HG02623 (cell line): ENCODE measurements around the gene GRIA3.

Source experiments
- ATAC-seq: cut with Tn5 transposase; IDR thresholded peaks from one replicate; pipeline ENCODE4 v1.9.1; 2021; ENCODE audit warnings: moderate library complexity; ENCODE audit not compliant: unreplicated experiment

The GRIA3 gene

DNA sequence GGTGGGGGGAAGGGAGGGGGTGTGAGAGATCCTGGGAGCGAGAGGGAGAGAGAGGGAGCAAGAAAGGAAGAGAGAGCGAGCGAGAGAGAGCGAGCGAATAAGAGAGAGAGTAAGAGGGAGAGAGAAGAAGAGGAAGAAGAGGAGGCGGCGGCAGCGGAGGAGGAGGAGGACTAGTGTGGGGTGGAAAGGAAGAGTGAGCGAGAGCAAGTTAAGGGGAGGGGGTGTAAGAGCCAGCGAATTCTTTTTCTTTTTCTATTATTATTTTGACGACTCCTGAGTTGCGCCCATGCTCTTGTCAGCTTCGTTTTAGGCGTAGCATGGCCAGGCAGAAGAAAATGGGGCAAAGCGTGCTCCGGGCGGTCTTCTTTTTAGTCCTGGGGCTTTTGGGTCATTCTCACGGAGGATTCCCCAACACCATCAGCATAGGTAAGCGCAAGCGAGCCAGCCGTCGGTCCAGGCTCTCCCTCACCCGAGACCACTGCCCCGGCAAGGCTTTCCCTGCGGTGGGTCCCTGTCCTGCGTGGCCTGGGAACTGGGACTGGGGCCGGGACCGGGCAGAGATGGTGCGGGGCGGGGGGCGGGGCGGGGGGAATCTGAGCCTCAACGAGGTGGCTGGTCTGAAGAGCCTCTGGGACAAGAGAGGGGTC is at the start of gene GRIA3:
TSS of gene GRIA3 (plus strand) at position 60 of the 647 bp plus-strand sequence. CDS start at position 318, 258 bp downstream.
- no peak for ATAC-seq

DNA sequence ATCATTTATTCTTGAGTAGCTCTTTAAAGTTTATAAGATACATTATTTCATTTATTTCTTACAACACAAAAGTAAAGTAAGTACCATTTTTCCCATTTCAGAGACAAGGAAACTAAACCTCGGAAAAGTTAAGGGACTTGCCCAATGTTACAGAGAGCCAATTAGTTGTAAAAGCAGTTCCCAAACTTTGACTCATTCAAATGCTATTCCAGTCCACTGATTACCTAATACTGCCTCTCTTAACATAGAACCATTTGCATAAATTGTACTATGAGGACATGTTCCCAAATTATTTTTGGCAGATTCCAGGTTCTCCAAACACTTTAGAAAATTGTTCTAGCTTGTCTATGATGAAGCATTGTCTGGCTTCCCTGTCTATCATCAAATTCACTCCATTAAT is 45.6 kb upstream of the GRIA3 start:
- no peak for ATAC-seq

DNA sequence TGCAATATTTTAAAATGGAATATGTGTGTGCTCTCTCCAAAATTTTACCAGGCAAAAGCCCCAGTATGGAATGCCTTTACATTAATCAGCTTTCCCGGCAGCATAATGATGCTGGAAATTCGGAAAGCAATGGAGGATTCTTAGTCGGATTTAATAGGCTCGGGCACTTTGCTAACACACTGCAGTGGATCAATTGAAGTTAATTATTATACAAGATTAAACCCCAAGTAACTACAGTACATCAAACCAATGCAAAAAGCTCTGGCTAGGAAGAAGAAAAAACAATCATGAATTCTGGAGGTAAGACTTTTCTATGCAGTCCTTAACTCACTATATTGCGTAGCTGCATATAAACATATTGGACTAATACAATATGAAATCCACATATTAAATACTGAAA is 43.6 kb upstream of the GRIA3 start:
- no peak for ATAC-seq

DNA sequence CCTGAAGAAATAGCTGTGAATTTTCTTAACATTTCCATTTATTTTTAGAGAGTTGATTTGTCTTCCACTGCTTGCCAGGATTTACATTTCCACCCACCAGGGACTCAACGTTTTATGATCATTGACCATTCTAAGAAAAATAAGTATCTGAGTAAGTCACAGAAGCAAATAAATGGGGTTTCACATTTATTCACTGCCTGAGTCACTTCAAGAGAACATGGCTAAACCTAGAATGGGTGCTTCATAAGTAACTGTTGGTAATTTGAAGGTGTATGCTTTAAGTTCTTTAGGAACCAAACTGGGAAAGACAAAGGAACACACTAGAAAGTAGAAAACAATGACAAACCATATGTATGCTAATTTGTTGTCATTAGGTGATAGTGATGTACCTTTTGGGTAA is 43.2 kb upstream of the GRIA3 start:
- ATAC-seq: no peak

DNA sequence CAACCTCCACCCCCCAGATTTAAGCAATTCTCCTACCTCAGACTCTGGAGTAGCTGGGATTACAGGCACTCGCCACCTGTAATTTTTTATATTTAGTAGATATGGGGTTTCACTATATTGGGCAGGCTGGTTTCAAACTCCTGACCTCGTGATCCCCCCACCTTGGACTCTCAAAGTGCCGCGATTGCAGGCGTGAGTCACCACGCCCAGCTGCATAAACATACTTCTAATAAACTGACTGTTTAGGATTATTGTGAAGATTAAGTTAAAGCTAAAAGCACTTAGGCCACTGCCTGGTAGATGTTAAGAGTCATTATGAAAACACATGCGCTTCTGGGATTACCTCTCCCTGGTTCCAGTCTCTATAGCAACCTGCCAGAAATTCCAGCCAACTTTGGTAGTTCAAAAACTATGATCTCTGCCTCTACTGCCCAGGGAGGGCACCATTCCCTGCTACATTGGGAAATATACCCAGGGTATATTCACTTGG is 30.2 kb upstream of the GRIA3 start:
- no peak for ATAC-seq

DNA sequence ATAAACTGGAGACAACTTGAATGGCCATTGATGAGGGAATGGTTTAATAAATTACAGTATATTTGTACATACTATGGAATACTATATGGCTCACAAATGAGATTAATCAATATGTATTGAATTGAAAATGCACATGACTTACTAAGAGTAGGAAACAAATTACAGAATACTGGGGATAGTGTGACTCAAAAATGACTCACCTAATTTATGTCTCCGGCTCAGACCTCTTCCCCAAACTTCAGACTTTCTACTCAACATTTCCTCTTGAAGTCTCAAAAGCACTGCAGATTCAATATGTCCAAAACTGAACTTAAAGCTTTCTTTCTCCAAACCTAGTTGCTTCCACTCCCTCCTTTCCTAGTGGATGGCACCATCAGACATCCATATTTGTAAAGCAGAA is 28.8 kb upstream of the GRIA3 start:
- no peak for ATAC-seq

DNA sequence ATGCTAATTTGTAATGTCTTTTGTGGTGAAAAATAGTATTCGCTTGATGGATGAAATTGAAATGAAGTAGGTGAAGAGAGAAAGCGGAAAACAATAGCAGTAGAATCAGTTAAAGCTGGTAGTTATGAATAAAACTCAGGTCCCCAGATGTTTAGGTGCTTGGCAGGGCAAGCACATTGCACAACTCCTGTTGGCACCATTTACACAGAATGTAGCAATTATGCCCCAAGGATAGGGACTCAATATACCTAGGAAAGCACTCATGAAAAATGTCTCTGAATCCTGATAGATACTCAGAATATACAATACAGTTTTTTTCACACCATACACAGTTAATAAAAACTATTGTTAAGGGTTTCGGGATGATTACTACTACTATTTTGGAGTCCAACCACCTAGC is 26.5 kb upstream of the GRIA3 start:
- ATAC-seq: no peak

DNA sequence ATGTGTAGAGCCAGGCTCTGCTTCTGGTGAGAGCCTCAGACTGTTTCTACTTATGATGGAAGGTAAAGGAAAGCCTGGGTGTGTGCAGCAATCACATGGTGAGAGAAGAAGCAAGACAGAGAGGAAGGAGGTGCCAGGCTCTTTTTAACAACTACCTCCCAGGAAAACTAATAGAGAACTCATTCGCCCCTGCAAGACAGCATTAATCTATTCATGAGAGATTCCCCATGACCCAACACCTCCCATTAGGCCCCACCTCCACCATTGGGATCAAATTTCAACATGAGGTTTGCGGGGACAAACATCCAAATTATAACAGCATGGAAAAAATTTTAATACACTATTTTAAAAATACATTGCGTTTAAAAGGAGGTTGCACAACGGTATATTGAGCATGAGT is 24.7 kb upstream of the GRIA3 start:
- ATAC-seq: no peak

DNA sequence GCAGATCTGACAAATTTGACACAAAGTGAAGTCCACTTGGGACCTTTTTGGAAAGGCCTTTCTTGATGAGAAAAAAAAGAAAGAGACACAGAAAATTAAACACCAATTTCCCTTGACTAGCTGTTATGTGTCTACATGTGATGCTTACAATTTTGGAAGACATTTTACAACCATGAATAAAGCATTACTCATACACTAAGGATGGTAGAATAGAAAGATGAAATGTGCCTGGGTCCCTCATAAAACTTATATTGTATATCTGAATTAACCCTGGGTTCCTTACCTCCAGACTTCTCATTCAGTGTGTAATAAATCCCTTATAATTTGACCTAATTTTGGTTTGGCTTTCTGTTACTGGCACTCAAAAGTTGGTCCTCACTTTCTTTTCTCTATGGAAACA is 16.5 kb upstream of the GRIA3 start:
- no peak for ATAC-seq

DNA sequence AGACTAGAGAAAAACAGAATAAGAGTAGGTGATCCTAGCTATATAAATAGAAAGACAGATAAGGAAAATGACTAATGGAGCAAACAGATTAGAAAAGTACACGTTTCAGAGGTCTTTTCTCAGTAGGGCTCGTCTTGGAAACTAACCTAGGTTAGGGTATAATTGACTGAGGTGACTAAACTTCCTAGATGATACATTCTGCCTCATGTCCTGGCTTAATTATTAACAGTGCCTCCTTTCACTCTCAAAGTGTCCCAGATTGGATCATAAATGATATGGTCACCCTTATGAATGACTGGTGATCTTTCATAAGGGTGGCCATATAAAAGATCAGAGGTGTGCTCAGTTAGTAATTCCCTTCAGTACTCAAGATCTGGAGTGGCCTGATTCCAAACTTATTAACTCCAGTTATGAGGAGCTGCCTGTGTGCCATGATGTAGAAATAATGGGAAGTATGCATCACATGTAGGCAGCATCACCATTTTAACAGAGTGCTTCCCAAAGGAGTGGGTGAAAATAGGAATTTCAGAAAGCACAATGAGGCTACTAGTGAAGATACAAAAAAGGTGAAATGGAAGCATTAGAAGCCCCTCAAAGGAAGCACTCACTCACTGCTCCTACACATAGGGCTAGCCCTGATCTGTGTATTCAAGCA is 14.7 kb upstream of the GRIA3 start:
- no peak for ATAC-seq

DNA sequence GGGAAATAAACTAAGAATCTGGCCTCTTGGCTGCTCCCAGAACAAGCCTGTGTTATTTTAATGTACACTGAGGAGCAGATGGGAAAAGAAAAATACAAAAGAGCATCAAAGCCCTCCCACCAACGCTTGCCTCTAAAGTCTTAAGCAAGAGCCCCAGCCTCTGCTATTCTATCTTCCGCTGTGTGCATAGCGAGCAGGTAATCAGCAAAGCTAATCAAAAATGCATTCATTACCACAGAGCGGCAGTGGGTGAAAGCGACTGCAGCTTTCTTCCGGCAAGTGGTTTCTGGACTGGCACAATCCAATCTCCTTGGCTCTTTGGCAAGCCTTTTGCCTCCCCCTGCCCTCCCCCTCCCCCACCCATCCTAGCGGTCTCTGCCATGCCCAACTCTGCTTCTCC is 13.5 kb upstream of the GRIA3 start:
- no peak for ATAC-seq

DNA sequence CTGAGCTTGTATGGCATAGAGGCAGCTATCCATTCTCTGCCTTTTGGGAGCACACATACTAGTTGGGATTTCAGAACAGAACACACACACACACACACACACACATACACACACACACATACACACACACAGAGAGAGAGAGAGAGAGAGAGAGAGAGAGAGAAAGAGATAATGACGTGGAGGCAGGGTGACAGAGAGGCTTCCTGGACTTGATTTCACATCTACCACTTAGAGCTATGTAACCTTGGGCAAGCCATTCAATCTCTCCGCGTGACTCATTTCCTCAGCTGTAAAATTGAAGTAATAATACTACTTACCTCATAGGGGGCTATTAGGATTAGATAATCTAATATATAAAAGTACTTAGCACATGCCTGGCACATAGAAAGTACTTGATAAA is 12.3 kb upstream of the GRIA3 start:
- ATAC-seq: no peak

DNA sequence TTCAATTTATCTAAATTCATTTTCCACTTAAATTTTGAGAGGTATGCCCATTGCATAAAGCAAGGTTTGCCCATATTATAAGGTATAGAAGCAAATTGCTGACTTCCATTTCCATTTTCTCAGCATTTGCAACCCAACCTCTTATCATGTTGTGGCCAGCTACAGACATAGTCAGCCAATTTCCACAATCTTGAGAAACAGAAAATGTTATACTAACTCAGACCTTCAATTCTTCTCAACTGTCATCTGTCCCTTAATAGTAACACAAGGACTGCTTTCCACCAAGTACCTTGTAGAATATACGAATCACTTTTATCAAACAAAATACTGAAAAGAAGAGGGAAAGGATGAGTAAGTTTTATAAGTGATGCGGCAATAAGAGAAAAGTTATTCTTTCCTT is 11.2 kb upstream of the GRIA3 start:
- no peak for ATAC-seq

DNA sequence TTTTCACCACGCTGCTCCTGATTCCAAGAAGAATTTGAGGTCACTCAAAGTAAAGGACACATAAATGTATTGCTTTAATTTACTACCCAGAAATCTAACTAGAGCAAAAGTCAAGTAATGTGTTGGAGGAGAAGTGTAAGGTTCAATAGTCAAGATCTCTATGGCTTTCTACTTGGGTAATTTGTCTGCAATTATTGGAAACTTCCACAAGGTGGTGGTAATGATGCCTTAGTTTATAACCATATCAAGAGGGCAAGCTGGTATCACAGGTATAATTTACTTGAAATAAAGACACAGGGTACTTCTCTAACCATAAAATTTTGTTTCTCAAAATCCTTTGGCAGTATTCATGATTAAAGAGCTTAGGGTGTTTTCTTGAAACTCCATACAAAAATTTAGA is 10.2 kb upstream of the GRIA3 start:
- ATAC-seq: no peak

DNA sequence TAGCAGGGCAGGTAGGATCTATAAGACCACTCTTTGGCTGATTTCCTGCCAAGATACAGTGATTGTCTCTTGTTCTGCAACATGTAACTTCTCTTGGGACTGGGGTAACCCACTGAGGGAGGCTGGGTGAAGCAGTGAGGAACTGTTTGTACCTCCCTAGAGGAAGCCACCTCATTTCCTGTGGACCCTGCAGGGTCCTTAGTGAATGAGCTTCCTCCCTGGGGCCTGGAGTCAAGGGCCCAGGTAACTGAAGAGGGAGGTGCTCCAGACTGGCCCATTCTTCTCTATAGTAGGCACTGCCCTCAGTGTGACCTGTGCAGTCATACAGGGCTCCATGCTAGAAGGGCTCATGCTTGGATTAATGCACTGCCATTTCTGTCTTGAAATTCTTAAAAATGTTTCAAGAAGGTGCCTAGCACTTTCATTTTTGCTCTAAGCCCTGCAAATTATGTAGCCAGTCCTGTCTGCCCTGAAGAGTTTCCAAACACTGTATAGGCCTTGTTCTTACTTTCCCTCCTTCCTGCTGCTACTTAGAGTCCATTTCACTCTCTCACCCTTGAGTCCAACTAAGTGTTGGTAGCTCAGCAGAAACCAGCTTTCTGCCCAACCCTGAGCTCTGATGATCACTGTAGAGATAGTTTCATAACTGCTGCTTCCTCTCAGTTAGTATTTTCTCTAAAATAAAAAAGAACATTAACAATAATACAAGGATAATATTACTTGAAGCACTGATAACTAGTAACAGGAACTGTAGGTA is 8.5 kb upstream of the GRIA3 start:
- no peak for ATAC-seq

DNA sequence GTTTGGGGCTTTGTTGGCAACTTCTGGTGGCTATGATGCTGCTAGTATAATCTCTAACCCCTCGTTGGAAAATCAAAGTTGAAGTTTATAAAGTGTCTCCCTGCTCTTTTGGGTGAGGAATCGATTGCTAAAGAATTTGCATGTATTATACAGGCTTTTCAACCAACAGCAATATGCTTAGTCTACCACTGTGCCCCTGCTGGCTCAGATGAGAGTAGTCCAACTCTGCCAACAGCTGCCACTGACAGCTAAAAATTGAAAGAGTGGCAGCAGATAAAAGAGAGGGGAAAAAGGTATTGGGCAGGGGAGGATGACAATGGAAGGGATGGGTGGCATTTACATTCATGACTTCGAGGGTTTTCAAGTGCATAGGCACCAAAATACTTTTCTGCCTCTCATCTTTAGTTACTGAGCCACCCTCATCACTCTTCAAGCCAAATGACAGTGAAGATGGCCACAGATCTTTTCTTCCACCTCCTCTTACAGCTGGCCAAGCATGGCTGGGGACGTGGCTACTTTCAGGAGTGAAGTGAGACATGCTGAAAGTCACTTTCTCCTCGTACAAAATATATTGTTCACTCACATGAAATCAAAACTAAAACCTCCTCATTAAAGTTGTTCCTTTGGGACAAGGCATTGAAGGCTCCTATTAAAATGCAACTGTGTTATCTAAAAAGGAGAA is 2.7 kb upstream of the GRIA3 start:
- no peak for ATAC-seq

DNA sequence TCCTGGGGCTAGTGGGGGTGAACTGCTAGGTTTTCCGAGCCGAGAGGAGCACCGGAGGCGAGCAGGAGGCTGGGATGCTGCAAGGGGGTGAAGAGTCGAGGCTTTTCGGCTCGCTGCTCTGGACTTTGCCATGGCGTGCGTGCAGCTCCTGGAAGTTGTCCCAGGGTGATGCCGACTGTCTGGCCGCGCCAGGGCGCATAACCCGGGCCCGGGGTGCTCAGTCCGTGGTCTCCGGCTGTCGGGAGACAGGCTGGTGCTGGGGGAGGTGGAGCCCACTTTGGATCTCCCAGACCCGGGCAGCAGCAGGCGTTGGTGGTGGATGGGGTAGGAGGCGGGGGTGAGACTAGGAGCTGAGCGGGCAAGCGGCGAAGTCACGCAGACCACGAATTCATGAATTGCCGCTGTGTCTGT is 793 bp downstream of the GRIA3 start:
- no peak for ATAC-seq

DNA sequence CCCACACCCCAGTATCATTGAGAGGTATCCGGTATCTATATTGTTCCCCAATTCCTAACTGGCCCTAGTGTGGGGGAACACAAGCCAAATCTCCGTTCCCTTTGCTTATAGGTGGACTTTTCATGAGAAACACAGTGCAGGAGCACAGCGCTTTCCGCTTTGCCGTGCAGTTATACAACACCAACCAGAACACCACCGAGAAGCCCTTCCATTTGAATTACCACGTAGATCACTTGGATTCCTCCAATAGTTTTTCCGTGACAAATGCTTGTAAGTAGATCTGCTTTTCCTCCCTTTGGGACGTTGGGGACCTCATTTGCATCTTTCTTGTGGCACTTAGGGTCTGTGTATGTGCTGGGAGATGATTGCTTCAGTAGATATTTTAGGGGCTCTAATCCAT is 1.6 kb downstream of the GRIA3 start:
- no peak for ATAC-seq

DNA sequence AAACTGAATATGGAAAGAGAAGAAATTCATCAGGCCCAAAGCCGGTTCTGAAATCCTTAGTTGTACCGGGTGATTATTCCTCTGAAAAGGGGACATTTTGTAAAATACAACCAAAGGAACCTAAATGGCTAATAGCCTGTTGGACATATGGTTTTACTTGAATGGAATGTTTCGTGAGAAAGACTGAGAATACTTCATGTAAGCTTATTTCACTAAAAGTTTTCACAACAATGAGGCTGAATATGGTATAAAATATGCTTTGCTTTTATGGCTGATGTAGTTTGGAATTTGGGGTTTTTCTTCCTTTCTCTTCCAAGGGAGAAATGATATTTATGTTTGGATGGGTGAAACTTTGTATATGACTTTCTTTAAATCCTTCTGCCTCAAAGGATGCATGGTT is 2.7 kb downstream of the GRIA3 start:
- no peak for ATAC-seq

DNA sequence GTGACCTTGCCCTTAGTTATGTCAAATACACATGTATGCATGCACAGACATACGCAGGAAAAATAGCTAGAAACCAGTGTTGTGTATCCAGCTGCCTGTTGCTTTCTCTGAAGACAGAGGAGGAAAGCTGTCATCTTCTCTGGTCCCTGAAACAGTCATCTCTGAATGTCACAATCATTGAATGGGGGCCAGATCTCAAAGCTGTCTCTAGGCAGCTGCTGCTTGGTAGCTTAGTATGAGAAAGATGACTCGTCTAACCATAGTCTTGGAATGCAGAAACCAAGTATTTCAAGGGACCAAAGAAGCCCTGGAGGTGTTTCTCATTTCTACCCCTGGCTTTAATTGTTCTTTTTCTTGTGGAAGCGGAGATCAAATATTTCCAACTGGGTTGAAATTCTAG is 4.0 kb downstream of the GRIA3 start:
- ATAC-seq: no peak

DNA sequence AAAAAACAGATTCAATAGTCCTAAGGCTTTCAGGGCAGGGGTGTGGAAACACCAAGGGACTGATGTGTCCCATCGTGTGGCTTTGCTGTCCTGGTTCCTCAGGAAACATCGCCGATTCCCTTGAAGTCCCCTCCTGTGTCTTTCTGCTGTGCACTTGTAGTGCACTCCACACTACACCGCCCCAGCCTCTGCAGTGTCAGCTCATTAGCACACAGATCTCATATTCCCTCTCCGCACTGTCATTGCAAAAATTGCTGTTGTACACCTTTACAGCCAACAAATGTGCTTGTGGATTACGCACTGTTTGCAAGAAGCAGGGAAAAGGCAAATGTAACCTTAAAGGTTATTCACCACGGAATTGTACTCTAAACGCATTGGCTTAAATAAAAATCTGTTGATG is 5.3 kb downstream of the GRIA3 start:
- no peak for ATAC-seq

DNA sequence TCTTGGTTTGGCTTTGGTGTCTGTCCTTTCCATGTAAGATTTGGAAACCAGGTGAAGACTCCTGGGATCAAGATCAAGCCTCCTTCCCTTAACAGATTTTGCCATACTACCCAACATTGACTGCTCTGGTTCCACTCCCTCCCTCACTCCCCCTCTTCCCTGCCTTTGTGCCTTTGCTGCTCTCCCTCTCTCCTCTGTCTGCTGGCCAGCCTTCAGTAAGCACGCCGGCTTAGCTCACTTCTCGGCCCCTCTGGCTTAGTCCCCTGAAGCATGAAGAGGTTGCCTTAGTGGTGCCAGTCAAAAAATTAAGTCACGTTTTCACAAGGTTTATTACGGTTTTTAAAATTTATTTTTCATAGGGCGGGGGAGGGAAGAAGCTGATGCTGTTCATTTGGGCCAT is 6.0 kb downstream of the GRIA3 start:
- ATAC-seq: no peak
